GM19351 (cell line): Measurements from ENCODE around the gene PSD2.

Experiments
- ATAC-seq: cut with Tn5 transposase; IDR thresholded peaks from one replicate; pipeline ENCODE4 v1.9.1; 2021; ENCODE audit warnings: mild to moderate bottlenecking, moderate library complexity; ENCODE audit not compliant: unreplicated experiment

PSD2 gene

GRCh38 chr5:139835656-139836055 lies 40.0 kb downstream of the PSD2 start:
- ATAC-seq = no peak

GRCh38 chr5:139836469-139837208 lies 41.0 kb downstream of the PSD2 start:
- no peak for ATAC-seq

- ATAC-seq = no peak
Observed at GRCh38 chr5:139837711-139838380, 42.2 kb downstream of the PSD2 start.

GRCh38 chr5:139838381-139839197 lies 43.0 kb downstream of the PSD2 start:
- no peak for ATAC-seq

DNA sequence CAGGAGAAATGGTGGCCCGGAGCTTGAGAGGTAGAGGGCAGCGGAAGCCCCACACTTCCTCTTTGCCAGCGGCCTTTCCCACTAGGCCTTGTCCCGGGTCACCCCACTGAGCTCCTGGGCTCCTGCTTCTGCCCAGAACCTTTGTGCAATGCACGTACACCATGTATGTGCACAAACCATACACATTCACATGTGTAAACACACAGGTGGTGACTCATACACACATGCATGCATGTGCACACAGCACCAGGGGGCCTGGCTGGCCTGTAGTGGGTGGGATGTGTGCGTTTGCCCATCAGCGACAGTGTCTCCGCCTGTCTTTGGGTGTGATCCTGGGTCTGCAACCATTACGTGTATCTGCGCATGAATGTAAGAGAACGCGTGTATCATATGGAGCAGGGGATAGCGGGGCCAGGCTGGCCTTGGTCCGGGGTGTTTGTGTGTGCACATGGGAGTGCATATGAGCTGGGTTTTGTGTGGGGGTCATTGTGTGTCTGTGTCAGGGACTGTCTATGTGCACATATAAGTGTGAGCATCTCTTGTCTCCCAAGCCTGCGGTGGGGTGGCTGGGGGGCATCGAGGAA lies 43.7 kb downstream of the PSD2 start:
- ATAC-seq = no peak

- ATAC-seq = no peak
Observed at GRCh38 chr5:139839918-139840317, 44.3 kb downstream of the PSD2 start.

GRCh38 chr5:139841549-139841948 lies 45.9 kb downstream of the PSD2 start:
- no peak for ATAC-seq

GRCh38 chr5:139842321-139842720 lies 46.7 kb downstream of the PSD2 start:
- ATAC-seq = no peak

DNA sequence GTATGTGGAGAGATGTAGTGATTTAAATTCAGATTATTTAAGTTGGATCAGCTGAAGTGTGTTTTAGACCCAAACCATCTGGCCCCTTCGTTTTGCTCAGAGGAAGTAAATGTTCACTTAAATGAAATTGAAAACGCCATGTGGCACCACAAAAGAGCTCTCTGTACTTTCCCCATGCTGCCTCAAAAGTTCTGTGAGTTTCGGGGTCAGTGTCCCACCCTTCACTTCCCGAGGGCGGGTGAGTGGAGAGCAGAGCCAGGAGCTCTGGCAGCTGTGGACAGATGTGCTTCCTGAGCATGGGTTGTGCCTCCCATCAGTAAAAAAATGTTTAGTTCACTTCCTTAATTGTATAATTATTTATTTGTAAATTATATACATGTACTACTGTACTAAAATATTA lies 48.4 kb downstream of the PSD2 start:
- ATAC-seq = no peak

GRCh38 chr5:139844472-139845145 lies 49.0 kb downstream of the PSD2 start:
- peak; percentile 32 for ATAC-seq

- no peak for ATAC-seq
Observed at GRCh38 chr5:139845846-139846681, 50.5 kb downstream of the PSD2 start.

DNA sequence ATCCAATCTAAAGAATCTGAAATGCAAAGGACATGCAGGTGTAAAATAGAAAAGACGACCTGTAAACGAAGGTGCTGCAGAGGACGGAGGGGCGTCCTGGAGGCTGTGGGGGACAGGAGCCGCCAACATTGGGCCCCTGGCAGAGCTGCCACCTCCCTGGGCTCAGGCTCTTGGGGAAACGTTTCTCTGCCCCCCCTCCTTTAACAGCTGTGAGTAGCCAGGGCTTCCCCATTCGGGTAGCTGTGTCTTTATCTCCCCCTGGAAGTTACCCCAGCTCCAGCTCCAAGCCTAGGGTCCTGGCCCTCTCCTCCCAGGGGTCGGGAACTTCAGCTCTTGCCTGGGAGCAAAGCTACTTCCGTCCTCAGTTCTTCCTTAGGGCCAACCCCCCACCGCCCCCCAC lies 51.5 kb downstream of the PSD2 start:
- no peak for ATAC-seq

GRCh38 chr5:139847790-139848507 lies 52.3 kb downstream of the PSD2 start:
- peak; percentile 68 for ATAC-seq

DNA sequence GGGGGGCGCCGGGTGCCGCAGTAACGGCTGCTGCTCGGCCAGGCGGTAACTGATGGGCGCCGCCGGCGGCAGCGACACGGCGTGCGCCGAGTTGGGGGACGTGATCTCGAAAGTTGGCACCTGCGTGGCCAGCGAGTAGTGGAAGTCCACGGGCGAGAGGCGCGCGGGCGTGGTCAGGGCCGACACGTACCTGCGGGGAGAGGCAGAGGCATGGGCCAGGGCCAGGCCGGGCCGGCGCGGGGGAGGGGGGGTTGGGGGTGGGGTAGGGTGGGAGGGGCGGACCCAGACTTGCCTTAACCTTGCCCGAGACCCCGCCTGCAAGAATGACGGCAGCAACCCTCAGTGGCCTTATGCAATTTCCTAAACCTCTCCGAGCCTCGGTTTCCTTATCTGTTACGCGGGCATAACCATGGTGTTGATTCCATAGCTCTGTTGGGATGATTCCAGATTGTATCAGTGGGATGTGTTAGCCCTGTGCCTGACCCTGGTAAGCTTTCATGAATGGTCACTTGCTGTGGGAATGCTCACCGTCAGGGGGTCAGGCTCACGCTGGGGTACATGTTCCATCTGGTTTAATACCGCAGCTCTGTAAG lies 53.0 kb downstream of the PSD2 start:
- ATAC-seq = peak; percentile 31

DNA sequence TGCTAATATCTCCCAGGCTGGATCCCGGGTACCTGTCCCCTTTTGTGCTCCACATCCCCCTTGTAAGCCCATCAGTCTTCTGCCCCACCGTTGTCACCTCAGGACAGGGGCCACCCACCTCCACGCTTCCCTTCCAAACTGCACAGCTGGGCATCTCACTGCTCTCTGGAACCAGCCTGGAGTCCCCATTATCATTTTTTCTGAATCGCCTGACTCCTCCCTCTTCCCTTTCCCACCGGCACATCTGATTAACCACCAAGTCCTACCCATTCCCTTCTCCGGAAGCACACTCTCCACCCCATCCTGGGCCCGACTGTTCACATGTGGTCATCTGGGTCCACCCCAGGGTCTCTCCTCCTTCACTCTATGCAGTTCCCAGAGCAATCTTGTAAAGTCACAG lies 53.9 kb downstream of the PSD2 start:
- no peak for ATAC-seq

DNA sequence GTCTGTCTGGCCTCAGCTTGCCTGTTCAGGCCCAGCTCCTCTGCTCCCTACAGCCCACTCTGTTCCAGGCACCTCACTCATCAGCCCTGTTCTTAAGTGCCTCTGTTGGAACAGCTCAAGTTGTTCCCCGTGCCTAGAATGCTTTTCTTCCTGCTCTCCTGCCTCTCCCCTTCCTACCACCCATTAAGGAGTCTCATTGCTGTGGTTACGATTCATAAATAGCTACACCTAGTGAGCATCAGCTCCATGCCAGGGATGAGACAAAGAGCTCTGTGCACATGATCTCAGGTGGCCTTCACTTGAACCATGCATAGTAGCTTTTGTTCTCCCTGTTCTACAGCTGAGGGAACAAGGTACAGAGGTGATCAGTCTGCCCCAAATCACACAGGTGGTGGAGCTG lies 54.3 kb downstream of the PSD2 start:
- no peak for ATAC-seq

DNA sequence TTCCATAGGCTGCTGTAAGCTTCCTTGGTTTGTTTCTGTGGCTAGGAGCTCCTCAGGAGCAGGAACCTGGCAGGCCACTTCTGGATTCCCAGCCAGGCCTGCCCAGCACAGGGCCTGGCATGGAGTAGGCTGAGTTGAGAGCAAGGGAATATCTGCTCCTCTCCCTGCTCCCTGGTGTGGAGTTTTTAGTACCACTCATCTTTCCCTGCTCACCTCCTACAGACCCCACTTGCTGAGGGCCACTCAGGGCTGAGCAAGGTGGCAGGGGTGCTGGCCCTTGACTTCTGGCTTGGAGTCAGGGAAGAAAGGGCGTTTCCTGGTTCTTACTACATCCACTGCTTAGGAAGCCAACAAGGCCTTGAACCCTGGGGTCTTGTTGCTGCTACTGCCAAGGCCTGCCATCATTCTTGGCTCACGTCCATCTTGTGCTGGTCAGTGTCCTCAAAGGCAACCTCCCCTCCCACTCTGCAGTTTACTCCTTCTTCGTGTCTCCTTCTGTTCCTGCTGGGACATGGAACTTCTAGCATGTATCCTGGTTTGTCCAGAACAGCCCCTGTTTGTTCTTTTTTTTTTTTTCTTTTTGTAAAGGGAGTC lies 54.9 kb downstream of the PSD2 start:
- ATAC-seq = no peak

GRCh38 chr5:139851558-139851957 lies 56.0 kb downstream of the PSD2 start:
- ATAC-seq = no peak

DNA sequence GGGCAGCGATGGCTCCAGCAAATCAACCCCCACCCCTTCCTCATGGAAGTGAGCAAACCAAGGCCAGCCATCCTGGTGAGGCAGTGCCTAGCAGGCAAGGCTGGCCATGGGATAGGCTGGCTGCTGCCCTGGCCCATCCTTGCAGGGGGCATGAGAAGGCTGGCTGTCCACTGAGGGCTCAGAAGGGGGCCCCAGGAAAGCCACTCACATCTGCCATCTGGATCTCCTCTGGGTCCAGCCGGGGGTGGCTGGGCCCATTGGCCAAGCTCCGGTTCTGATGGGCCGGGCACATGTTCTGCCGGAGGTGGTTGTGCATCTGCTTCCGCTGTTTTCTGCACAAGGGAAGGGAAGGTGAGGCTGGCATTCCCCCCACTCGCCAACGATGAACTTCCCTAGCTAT lies 57.1 kb downstream of the PSD2 start:
- no peak for ATAC-seq
